Activated naive CD8-positive, alpha-beta T cell treated with anti-CD3 and anti-CD28 coated beads, Interleukin-2, amount 50 U/mL, for 24 hours (primary cell): ENCODE results near the gene PTCSC3.
"Not testable (repeated sequence)": the region's sequence is repeated elsewhere in the genome, so short reads cannot be mapped to it uniquely, and the experiment has no call there.

Source experiments
- ATAC-seq: fragments of 150-1000 bp; cut with Tn5 transposase; one replicate; pipeline ENCODE4 v1.10.0; 2021
- DNase-seq: peaks from one replicate; pipeline ENCODE4 v3.0.0; 2021
- H3K27ac Mint-ChIP-seq: one replicate; pipeline ENCODE4 v1.8.0; 2021; ENCODE audit warnings: mild to moderate bottlenecking, mixed read lengths
- H3K27me3 Mint-ChIP-seq: one replicate; pipeline ENCODE4 v1.8.0; 2021; ENCODE audit warnings: mixed read lengths
- H3K36me3 Mint-ChIP-seq: one replicate; pipeline ENCODE4 v1.8.0; 2021; ENCODE audit warnings: low read depth, mixed read lengths
- H3K4me1 Mint-ChIP-seq: one replicate; pipeline ENCODE4 v1.8.0; 2021; ENCODE audit warnings: mixed read lengths
- H3K4me3 Mint-ChIP-seq: one replicate; pipeline ENCODE4 v1.8.0; 2021; ENCODE audit warnings: mild to moderate bottlenecking, moderate library complexity, mixed read lengths
- H3K9me3 Mint-ChIP-seq: one replicate; pipeline ENCODE4 v1.8.0; 2021; ENCODE audit warnings: mixed read lengths

The PTCSC3 gene

DNA sequence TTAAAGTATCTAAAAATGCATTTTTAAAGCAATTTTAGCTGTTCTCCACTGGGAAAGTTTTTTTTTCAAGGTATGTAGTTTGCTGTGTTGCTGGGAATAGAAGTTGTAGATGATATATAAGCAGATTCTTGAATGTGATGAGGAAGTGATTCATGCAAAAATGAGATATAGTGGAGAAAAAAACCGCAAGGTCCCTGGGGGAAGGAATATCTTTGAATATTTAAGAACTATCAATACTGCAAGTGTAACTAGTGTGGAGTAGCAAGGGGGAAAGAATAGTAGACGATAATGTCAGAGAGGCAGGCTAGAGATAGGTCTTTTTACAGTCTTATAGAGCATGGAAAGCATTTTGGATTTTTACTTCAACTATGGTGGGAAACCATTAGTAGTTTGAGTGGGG, 42.5 kb downstream of the PTCSC3 start:
- ATAC-seq = no peak
- no peak overlapping the region for H3K27ac Mint-ChIP-seq
- H3K4me3 Mint-ChIP-seq = no peak overlapping the region
- H3K27me3 Mint-ChIP-seq = peaks cover 6% of the 10 kb centered on the region
- H3K4me1 Mint-ChIP-seq = no peaks in the 10 kb centered on the region
- H3K36me3 Mint-ChIP-seq = no peaks in the 10 kb centered on the region
- no peaks in the 10 kb centered on the region for H3K9me3 Mint-ChIP-seq
- no peak for DNase-seq

GRCh38 chr14:36132826-36133225, 43.7 kb downstream of the PTCSC3 start:
- Mint-ChIP-seq H3K36me3 (no peaks in the 10 kb centered on the region), H3K4me3 (no peak overlapping the region), H3K9me3 (no peaks in the 10 kb centered on the region), H3K4me1 (no peaks in the 10 kb centered on the region), H3K27me3 (peaks cover 12% of the 10 kb centered on the region), H3K27ac (no peak overlapping the region)
- ATAC-seq (no peak), DNase-seq (no peak)

GRCh38 chr14:36130186-36130585, 46.3 kb downstream of the PTCSC3 start:
- DNase-seq = no peak
- Mint-ChIP-seq H3K36me3 (no peaks in the 10 kb centered on the region), H3K27me3 (peaks cover 14% of the 10 kb centered on the region), H3K4me3 (no peak overlapping the region), H3K4me1 (no peaks in the 10 kb centered on the region), H3K27ac (no peak overlapping the region), H3K9me3 (no peaks in the 10 kb centered on the region)
- no peak for ATAC-seq

DNA sequence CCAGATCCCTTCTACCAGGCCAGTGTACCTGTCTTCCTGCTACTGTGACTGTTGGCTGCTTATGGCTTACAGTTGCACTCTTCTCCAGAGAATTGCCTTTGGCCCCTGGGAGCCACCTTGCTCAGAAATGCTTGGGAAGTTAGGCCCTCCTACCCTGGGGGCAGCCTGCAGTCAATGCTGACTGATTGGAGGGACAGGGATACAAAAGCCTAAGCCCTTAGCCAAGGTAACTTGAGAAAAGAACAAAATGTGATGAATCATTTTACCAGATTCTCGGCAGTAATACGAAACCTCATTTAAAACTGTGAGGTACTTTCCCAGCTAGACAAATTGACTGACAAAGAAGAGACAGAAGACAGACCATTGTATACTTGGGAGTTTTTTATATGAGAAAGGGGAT, 47.3 kb downstream of the PTCSC3 start:
- no peak overlapping the region for H3K27ac Mint-ChIP-seq
- no peaks in the 10 kb centered on the region for H3K9me3 Mint-ChIP-seq
- no peaks in the 10 kb centered on the region for H3K4me1 Mint-ChIP-seq
- H3K4me3 Mint-ChIP-seq = no peak overlapping the region
- H3K36me3 Mint-ChIP-seq = no peaks in the 10 kb centered on the region
- no peak for DNase-seq
- no peak for ATAC-seq
- peaks cover 14% of the 10 kb centered on the region for H3K27me3 Mint-ChIP-seq

DNA sequence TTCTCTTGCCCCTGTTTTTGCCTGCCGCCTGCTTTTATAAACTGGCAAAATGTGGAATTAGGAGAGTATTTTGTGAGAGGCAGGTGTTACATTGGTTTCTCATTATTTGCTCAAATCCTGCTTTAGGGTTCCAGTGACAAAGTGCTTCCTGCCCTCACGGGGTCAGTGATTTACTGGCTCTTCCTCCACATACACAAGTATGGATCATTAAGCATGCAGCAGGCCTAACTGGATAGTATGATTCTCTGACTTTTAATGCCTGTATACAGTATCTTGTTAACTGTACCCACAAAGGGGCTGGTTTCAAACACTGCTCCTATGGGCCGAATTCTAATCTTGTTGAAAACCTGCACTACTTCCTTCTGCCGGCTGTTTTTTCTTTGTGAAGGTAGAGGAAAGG, 63.2 kb downstream of the PTCSC3 start:
- H3K4me3 Mint-ChIP-seq = no peak overlapping the region
- no peak for ATAC-seq

DNA sequence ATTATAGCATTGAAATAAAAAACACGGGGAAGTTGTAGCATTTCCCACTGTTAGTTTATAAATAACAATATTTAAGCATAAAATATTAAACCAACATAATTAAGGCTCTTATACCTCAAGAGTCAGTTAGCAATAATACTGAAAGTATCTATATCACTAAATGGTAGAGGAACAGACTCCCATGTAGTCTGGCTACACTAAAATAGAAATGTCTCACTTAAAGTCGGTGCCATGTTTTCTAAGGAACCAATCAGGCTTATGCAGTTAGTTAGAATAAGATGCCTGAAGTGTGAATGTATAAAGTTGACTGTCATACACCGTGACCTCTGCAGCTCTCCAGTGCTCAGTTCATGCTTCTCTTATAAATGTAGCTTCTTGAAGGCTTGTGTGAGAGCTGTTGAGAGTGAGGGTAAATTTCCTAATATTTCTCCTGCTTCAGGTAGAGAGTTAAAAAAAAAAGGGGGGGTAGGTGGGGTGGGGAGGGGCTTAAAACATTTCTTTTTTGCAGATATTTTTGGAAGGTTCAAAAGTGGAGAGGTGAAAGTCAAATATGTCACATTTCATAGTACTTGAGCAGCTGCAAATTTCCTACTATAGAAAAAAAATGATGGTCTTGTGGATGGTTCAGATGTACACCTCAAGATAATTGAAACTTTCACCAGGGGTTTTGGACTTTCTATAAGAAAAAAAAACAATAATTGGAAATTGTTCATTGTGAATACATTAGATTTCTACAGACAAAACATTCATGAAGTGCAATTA, 64.5 kb downstream of the PTCSC3 start:
- Mint-ChIP-seq H3K36me3 (no peaks in the 10 kb centered on the region), H3K27ac (no peak overlapping the region), H3K27me3 (peaks cover 5% of the 10 kb centered on the region), H3K4me1 (no peaks in the 10 kb centered on the region), H3K4me3 (no peak overlapping the region), H3K9me3 (no peaks in the 10 kb centered on the region)
- DNase-seq (no peak), ATAC-seq (no peak)

More for the DNA sequence above, 63.2 kb downstream of the PTCSC3 start:
- no peaks in the 10 kb centered on the region for H3K9me3 Mint-ChIP-seq
- H3K27me3 Mint-ChIP-seq = peaks cover 5% of the 10 kb centered on the region
- H3K27ac Mint-ChIP-seq = no peak overlapping the region
- no peaks in the 10 kb centered on the region for H3K4me1 Mint-ChIP-seq
- DNase-seq = no peak
- H3K36me3 Mint-ChIP-seq = no peaks in the 10 kb centered on the region

- no peaks in the 10 kb centered on the region for H3K9me3 Mint-ChIP-seq
- no peak for ATAC-seq
- H3K4me3 Mint-ChIP-seq = no peak overlapping the region
- H3K27me3 Mint-ChIP-seq = peaks cover 17% of the 10 kb centered on the region
- H3K27ac Mint-ChIP-seq = no peak overlapping the region
- no peaks in the 10 kb centered on the region for H3K36me3 Mint-ChIP-seq
- DNase-seq = no peak
- no peaks in the 10 kb centered on the region for H3K4me1 Mint-ChIP-seq
Measured at GRCh38 chr14:36105401-36105800, 71.1 kb downstream of the PTCSC3 start.

DNA sequence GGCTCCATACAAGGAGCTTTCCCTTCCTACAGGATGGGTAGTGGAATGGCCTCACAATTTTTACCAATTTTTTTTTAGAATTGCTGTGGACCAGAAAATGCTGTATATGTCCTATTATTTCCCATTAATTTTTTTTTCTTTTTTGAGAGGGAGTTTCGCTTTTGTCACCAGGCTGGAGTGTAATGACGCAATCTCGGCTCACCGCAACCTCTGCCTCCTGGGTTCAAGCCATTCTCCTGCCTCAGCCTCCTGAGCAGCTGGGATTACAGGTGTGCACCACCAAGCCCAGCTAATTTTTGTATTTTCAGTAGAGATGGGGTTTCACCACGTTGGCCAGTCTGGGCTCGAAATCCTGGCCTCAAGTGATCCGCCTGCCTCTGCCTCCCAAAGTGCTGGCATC, 72.3 kb downstream of the PTCSC3 start:
- not testable (repeated sequence) for H3K9me3 Mint-ChIP-seq, H3K27ac Mint-ChIP-seq, H3K36me3 Mint-ChIP-seq, ATAC-seq, DNase-seq, H3K4me3 Mint-ChIP-seq, H3K4me1 Mint-ChIP-seq
- peaks cover 21% of the 10 kb centered on the region for H3K27me3 Mint-ChIP-seq

- H3K4me3 Mint-ChIP-seq = no peak overlapping the region
- H3K36me3 Mint-ChIP-seq = no peaks in the 10 kb centered on the region
- peaks cover 7% of the 10 kb centered on the region for H3K27me3 Mint-ChIP-seq
Measured at GRCh38 chr14:36099619-36100018, 76.9 kb downstream of the PTCSC3 start.

GRCh38 chr14:36097356-36097755, 79.2 kb downstream of the PTCSC3 start:
- H3K27me3 Mint-ChIP-seq = peaks cover 5% of the 10 kb centered on the region
- H3K9me3 Mint-ChIP-seq = no peaks in the 10 kb centered on the region
- no peaks in the 10 kb centered on the region for H3K36me3 Mint-ChIP-seq
- ATAC-seq (no peak), DNase-seq (no peak)
- no peak overlapping the region for H3K4me3 Mint-ChIP-seq
- H3K4me1 Mint-ChIP-seq = no peaks in the 10 kb centered on the region
- no peak overlapping the region for H3K27ac Mint-ChIP-seq

More at GRCh38 chr14:36099619-36100018, 76.9 kb downstream of the PTCSC3 start:
- no peak for ATAC-seq
- Mint-ChIP-seq H3K9me3 (no peaks in the 10 kb centered on the region), H3K27ac (no peak overlapping the region), H3K4me1 (no peaks in the 10 kb centered on the region)
- DNase-seq = no peak

- no peaks in the 10 kb centered on the region for H3K36me3 Mint-ChIP-seq
- no peak overlapping the region for H3K4me3 Mint-ChIP-seq
- no peak overlapping the region for H3K27ac Mint-ChIP-seq
- ATAC-seq (no peak), DNase-seq (no peak)
- H3K27me3 Mint-ChIP-seq = peaks cover 5% of the 10 kb centered on the region
- no peaks in the 10 kb centered on the region for H3K9me3 Mint-ChIP-seq
- H3K4me1 Mint-ChIP-seq = no peaks in the 10 kb centered on the region
Measured at GRCh38 chr14:36096090-36096489, 80.4 kb downstream of the PTCSC3 start.

- H3K27me3 Mint-ChIP-seq = peaks cover under 1% of the 10 kb centered on the region
- no peaks in the 10 kb centered on the region for H3K36me3 Mint-ChIP-seq
- H3K4me3 Mint-ChIP-seq = no peak overlapping the region
- no peaks in the 10 kb centered on the region for H3K4me1 Mint-ChIP-seq
- ATAC-seq = no peak
- H3K27ac Mint-ChIP-seq = no peak overlapping the region
- H3K9me3 Mint-ChIP-seq = no peaks in the 10 kb centered on the region
- DNase-seq = no peak
Measured at GRCh38 chr14:36094963-36095362, 81.6 kb downstream of the PTCSC3 start.

DNA sequence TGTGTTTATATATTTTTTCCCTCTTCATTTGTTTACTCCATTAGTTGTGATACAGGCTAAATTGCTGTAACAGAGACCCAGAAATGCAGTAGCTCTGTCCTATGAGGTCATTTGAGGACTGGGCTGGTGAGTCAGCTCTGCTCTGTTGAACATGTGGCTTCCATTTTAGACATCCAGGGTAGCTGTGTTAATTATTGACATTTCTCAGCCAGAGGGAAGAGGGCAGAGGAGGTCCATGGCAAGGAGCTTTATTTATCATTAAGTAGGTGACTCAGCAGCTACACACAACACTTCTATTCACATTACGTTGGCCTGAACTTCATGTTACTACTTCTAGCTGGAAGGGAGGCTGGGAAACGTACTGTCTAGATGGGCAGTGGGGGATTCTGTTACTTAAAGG, 85.4 kb downstream of the PTCSC3 start:
- H3K27me3 Mint-ChIP-seq = peaks cover 4% of the 10 kb centered on the region
- ATAC-seq (no peak), DNase-seq (no peak)
- H3K36me3 Mint-ChIP-seq = no peaks in the 10 kb centered on the region
- H3K4me3 Mint-ChIP-seq = no peak overlapping the region
- H3K4me1 Mint-ChIP-seq = no peaks in the 10 kb centered on the region
- no peak overlapping the region for H3K27ac Mint-ChIP-seq
- no peaks in the 10 kb centered on the region for H3K9me3 Mint-ChIP-seq

DNA sequence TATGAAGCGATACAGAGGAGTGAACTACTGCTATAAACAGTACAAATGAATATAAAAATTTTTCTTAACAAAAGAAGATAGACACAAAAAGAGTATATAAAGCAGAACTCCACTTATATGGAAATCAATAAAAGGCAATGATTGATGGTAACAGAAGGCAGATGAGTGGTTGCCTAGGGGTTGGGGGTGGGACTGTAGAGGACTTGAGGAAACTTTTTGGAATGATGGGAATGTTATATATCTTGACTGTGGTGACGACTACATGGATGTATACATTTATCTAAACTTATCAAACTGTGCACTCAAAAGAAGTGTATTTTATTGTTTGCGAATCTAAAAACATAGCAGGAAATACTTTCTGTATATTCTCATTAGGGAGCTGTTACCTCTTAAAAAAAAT, 89.1 kb downstream of the PTCSC3 start:
- no peaks in the 10 kb centered on the region for H3K36me3 Mint-ChIP-seq
- no peak overlapping the region for H3K27ac Mint-ChIP-seq
- no peaks in the 10 kb centered on the region for H3K4me1 Mint-ChIP-seq
- ATAC-seq = no peak
- no peak for DNase-seq
- no peaks in the 10 kb centered on the region for H3K9me3 Mint-ChIP-seq
- no peak overlapping the region for H3K4me3 Mint-ChIP-seq
- peaks cover 6% of the 10 kb centered on the region for H3K27me3 Mint-ChIP-seq

DNA sequence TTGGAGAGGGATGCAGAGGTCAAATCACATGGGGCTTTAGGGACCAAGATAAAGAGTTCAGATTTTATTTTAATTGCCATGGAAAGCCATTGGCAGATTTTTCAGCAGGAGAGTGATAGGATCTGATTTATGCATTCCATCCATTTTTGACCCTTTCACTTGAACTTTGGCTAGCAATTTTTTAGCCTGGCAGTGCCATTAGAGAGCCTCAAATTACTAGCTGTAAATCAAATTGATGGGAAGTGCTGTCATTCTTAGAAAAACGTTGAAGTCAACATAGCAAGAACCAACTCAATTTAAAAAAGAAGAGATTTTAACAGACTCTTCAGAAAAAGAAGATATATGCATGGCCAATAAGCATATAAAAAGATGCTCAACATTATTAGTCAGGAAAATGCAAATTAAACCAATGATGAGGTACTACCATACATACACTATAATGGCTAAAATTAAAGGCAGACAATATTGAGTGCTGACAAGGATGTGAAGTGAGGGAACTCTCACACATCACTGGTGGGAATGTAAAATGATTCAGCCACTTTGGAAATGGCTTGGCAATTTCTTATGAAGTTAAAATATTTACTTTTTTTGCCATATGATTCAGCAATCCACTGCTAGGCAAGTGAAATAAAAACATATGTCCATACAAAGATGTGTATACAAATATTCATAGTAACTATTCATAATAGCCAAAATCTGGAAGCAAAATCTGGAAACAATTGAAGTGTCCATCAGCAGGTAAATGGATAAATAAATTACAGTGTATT, 89.7 kb downstream of the PTCSC3 start:
- Mint-ChIP-seq H3K36me3 (no peaks in the 10 kb centered on the region), H3K27ac (no peak overlapping the region), H3K4me3 (no peak overlapping the region), H3K9me3 (no peaks in the 10 kb centered on the region), H3K27me3 (peaks cover 6% of the 10 kb centered on the region), H3K4me1 (no peaks in the 10 kb centered on the region)
- DNase-seq (no peak), ATAC-seq (no peak)
